DOHH2 (cell line): ENCODE results near the gene IKBKG.
"Not testable (repeated sequence)": the region's sequence is repeated elsewhere in the genome, so short reads cannot be mapped to it uniquely, and the experiment has no call there.

Experiments
- H3F3A ChIP-seq: fragments of 200-600 bp; sonication (generic), shearing (Covaris generic); 2 replicates; pipeline ENCODE4 v1.6.0; 2016; ENCODE audit warnings: antibody characterized with exemption, mild to moderate bottlenecking; ENCODE audit not compliant: control insufficient read depth, insufficient read depth
- H3K27ac ChIP-seq: fragments of 200-600 bp; sonication (generic); 2 replicates; pipeline ENCODE4 v1.5.1; 2014; ENCODE audit warnings: low read depth, mild to moderate bottlenecking, low read length, moderate library complexity
- H3K27me3 ChIP-seq: fragments of 200-600 bp; sonication (generic); 2 replicates; pipeline ENCODE4 v1.6.1; 2014; ENCODE audit warnings: mild to moderate bottlenecking, low read length, mixed read lengths; ENCODE audit not compliant: control insufficient read depth
- H3K36me3 ChIP-seq: fragments of 200-600 bp; sonication (generic); 2 replicates; pipeline ENCODE4 v1.6.1; 2014; ENCODE audit warnings: mild to moderate bottlenecking, low read length, moderate library complexity, mixed read lengths; ENCODE audit not compliant: control insufficient read depth
- H3K4me1 ChIP-seq: fragments of 200-600 bp; sonication (generic); 2 replicates; pipeline ENCODE4 v1.6.1; 2014; ENCODE audit warnings: mild to moderate bottlenecking, low read length, mixed read lengths; ENCODE audit not compliant: control insufficient read depth
- H3K4me2 ChIP-seq: fragments of 200-600 bp; sonication (generic); 2 replicates; pipeline ENCODE4 v1.6.0; 2014; ENCODE audit warnings: mild to moderate bottlenecking, low read length, moderate library complexity
- H3K4me3 ChIP-seq: fragments of 200-600 bp; sonication (generic); 2 replicates; pipeline ENCODE4 v1.5.1; 2014; ENCODE audit warnings: mild to moderate bottlenecking, low read length, mixed read lengths
- H3K79me2 ChIP-seq: fragments of 200-600 bp; sonication (generic); 2 replicates; pipeline ENCODE4 v1.6.1; 2014; ENCODE audit warnings: mild to moderate bottlenecking, low read length, mixed read lengths; ENCODE audit not compliant: control insufficient read depth
- H3K9me2 ChIP-seq: fragments of 200-600 bp; sonication (generic); replicated peaks from 2 replicates; pipeline ENCODE4 v1.6.1; 2014; ENCODE audit warnings: mild to moderate bottlenecking, low read length, mixed read lengths; ENCODE audit not compliant: control insufficient read depth
- H3K9me3 ChIP-seq: fragments of 200-600 bp; sonication (generic); 2 replicates; pipeline ENCODE4 v1.6.1; 2014; ENCODE audit warnings: antibody characterized with exemption, low read length, mixed read lengths; ENCODE audit not compliant: control insufficient read depth, insufficient read depth
- H4K20me1 ChIP-seq: fragments of 200-600 bp; sonication (generic); 2 replicates; pipeline ENCODE4 v1.6.0; 2014; ENCODE audit warnings: low read depth, mild to moderate bottlenecking, antibody characterized with exemption, low read length, moderate library complexity; ENCODE audit not compliant: control insufficient read depth, insufficient read depth

Gene IKBKG

DNA sequence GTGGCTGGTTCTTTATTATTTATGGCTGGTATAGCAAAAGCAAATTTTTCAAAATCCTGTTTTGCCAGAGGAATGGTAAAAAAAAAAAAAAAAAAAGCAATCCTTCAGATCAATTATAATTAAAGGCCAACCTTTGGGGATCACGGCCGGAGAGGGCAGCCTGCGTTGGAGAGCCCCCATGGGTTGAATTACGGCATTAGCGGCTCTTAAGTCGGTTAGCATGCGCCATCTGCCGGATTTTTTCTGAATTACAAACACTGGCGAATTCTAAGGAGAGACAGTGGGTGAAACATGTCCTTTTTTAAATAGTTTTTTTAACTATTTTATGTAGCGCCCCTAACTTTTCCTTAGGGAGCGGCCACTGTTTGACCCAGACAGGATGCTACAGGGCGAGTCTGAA lies 66.2 kb downstream of the IKBKG start:
- not testable (repeated sequence) for H3K36me3 ChIP-seq, H3K9me3 ChIP-seq, H3K4me3 ChIP-seq, H3K4me2 ChIP-seq, H3K79me2 ChIP-seq, H4K20me1 ChIP-seq, H3K27ac ChIP-seq, H3F3A ChIP-seq, H3K4me1 ChIP-seq, H3K27me3 ChIP-seq, H3K9me2 ChIP-seq
